ENCODE data around the gene ODAPH. TPM values are rescaled to one million over a fixed set of nuclear protein-coding genes. Genes with fewer than 3 reads are reported as not detected.

Gene ODAPH, protein sequence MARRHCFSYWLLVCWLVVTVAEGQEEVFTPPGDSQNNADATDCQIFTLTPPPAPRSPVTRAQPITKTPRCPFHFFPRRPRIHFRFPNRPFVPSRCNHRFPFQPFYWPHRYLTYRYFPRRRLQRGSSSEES
- total RNA-seq: under 0.01 TPM in 1 of 2 replicates, not detected in the other

DNA sequence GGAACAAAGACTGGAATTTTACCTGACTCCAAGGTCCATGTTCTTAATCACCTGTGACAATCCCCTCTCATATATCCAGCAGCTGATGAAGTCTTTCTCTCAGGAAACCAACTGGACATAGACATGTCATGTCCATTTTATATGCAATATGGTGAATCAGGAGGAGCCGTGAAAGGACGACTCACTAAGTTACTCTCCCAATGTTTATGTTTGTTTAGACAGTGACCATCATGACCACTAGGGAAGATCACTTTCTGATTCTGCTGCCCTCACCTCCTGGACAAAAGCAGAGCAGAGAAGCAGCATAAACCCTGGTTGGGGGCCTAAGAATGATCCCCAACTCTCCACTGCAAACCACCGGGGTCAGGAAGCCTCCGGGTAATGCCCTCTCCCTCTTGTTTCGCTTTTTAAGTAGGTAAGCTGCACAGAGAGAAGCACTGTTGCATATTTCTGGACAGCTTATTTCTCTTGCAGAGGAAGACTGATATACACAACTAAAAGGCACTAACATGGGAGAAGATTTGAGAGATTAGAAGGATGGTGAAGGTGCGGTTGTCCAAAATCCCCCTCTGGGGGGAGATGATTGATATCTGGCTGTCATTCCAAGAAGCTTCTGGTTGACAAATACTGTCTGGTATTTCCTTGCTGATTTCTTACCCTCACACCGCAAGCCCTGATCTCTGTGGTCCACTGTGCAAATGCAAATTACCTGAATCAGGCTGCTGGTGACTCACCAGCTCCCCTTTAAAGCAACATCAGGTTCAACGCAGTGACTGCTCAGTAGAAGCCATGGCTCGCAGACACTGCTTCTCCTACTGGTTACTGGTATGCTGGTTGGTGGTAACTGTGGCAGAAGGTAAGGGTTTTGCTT, at the start of gene ODAPH:
Gene ODAPH, plus strand, starts transcription at position 773 of the 871 bp plus-strand sequence. Its CDS starts 17 bp downstream, at position 790.

DNA sequence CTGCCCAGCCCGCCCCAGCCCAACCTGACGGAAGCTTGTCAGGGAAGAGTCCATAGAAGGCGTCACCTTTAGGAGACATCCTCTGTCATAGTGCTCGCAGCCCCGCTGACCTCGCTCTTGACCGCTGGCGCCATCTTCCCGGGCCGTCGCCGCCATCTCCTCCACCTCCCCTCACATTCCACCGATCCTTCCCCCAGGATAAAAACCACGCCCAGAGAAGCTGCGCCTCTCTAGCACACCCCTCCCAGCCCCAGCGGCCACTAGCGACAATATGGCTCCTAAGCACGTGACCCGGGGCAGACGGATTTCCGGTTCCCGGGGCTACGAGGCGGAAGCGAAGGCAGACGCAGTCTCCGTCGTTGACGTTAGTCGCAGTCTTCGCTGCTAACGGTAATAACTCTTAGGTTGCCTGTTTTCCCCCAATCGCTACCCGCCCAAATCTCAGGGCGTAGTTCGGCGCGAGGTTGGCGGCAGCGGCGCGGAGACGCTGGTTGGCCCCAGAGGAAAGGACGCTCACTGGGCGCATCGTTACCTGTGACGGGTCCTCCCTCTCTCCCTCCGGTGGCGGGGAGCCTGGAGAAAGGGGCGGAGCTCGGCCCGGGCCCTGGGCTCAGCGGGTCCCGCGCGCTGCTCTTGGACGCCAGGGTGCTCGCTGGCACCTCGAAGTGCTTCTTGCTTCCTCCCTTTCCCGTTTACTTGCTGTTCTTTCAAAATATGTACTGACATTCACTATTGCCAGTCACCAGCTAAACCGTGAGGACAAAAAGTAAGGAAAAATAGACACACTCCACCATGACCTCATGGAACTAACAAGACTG, 41.5 kb upstream of the ODAPH start, which contains the start of the genes RCHY1 and THAP6:
Gene RCHY1, minus strand, starts transcription at position 273 of the 818 bp plus-strand sequence. Its CDS starts 117 bp downstream, at position 156.
Gene THAP6, plus strand, starts transcription at position 343 of the 818 bp plus-strand sequence. CDS start 980 bp downstream, outside the sequence.

Other genes with a start within 250 kb of the ODAPH start
- gene RCHY1, start 41.7 kb upstream of the ODAPH start, total RNA-seq: 15.2 and 16.9 TPM in 2 replicates
- gene THAP6, start 41.6 kb upstream of the ODAPH start, total RNA-seq: 12.3 and 14.0 TPM in 2 replicates
- gene CDKL2, start 74.5 kb downstream of the ODAPH start, total RNA-seq: 0.20 and 0.37 TPM in 2 replicates
- gene G3BP2, start 117.3 kb downstream of the ODAPH start, total RNA-seq: 104 and 127 TPM in 2 replicates
- gene USO1, start 168.5 kb downstream of the ODAPH start, total RNA-seq: 83.0 and 110 TPM in 2 replicates